C4-2B (cell line): ENCODE measurements around the gene KCNJ18.
"Not testable (repeated sequence)": the region's sequence is repeated elsewhere in the genome, so short reads cannot be mapped to it uniquely, and the experiment has no call there.

ENCODE experiments used
- CTCF ChIP-seq: fragments of 450-650 bp; conservative IDR thresholded peaks from 2 replicates; pipeline ENCODE4 v1.5.1; 2017; ENCODE audit warnings: mild to moderate bottlenecking
- ZFX ChIP-seq: fragments of 450-650 bp; IDR thresholded peaks from 2 replicates; pipeline ENCODE4 v1.6.1; 2017

DNA sequence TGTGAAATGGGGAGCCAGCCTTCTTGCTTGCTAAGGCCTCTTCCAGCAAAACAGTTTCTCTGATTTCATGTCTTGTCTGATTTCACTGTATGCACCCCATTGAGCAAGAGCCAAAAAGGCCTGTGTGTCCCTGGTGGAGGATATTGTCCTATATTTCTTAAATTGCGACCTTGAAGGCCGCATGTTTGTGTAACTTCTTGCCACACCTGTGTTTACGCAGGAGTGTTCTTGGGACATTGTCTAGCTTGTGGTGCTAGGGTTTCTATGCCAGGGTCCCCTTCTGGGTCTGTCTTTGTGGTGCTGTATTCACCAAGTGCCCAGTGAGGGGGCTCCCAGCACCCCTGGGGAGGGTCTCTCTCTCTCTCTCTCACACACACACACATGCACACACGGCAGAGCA, 6.8 kb downstream of the KCNJ18 start:
- TF ChIP-seq CTCF, ZFX: not testable (repeated sequence)
